HG02798 (cell line): ENCODE data around the gene WDR76.

Experiments
- ATAC-seq: cut with Tn5 transposase; IDR thresholded peaks from one replicate; pipeline ENCODE4 v1.9.1; 2021; ENCODE audit warnings: mild to moderate bottlenecking; ENCODE audit not compliant: unreplicated experiment, poor library complexity

Gene WDR76

GRCh38 chr15:43908516-43909050, 81.8 kb downstream of the WDR76 start:
- no peak for ATAC-seq

- no peak for ATAC-seq
Measured at GRCh38 chr15:43911235-43911781, 84.5 kb downstream of the WDR76 start.

GRCh38 chr15:43912208-43912607, 85.4 kb downstream of the WDR76 start:
- ATAC-seq = no peak

GRCh38 chr15:43913026-43913780, 86.4 kb downstream of the WDR76 start:
- no peak for ATAC-seq

- ATAC-seq = no peak
Measured at GRCh38 chr15:43913941-43914340, 87.1 kb downstream of the WDR76 start.

- no peak for ATAC-seq
Measured at GRCh38 chr15:43915631-43916325, 89.0 kb downstream of the WDR76 start.

GRCh38 chr15:43916326-43916660, 89.5 kb downstream of the WDR76 start:
- no peak for ATAC-seq
